GM18861 (cell line): Measurements from ENCODE around the gene FGF22.
"Not testable (repeated sequence)": the region's sequence is repeated elsewhere in the genome, so short reads cannot be mapped to it uniquely, and the experiment has no call there.

Source experiments
- ATAC-seq: cut with Tn5 transposase; IDR thresholded peaks from one replicate; pipeline ENCODE4 v1.9.1; 2021; ENCODE audit not compliant: unreplicated experiment

Gene FGF22

DNA sequence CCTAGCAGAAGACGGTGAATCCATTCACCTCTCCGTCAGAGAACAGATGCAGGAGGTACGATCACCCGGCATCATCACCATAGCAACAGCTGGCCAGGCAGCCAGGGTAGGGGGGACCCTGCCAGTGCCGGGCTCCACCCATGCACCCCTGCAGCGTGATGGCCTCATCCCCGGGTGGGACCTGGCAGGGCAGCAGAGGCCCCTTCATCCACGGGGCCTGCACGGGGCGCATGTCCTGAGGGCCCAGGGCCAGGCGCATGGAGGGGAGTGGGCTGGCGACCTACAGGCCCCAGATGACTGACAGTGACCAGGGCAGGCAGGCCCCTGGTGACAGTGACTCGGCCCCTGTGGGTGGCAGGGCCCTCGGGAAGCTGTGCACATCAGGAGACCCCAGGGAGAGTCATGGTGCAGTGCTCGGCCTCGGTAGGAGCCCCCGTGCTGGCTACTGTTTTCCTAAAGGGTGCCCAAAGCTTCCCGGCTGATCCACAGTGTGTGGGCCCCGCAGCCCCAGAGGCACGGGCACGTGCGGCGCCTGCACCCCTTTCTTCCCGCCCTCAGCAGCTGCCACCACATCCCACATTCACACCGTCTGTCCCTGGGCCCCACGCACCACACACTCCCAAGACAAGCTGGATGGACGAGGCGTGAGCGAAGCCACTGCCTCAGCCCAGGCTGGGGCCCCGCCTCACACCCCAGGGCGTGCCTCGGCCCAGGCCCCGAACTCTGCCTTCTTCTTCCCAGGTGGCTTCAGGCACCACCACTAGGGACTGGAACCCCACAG is 18.6 kb downstream of the FGF22 start:
- no peak for ATAC-seq

DNA sequence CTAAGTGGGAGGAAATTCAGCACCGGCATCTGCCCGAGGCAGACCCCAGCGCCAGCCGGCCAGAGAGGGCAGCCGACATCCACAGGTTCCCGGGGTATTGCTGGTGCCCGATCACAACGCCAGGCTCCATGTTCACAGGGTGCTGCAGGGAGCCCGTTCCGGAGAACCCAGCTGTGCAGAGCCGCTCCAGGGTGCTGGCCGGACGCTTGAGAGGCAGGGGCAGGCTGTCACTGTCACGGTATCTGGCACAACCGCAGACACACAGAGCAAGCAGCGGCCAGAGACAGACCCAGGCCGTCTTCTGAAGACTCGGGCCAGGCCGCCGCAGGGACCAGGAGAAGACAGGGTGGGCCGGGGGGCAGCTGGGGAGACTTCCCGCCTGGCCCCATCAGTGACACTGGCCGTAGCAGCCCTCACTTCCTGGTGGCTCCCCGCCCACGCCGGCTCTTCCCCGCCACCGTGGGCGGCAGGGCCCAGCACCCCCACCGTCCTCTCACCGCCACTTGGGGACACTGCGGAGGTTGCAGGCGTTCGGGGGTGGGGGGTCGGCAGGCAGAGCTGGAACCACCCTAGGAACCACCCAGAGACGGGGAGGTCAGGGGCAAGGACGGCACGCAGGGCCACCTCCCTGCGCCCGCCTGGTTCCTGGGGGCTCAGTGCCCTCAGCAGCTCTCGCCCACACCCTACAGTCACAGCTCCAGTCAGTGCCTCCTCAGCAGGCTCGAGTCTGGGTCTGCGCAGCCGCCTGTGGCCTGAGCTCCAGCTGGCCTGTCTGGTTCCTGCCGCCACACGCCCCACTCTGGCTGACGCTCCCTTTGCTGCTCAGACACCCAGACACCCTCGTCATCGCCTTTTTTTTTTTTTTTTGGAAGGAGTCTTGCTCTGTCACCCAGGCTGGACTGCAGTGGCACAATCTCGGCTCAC is 19.5 kb downstream of the FGF22 start:
- ATAC-seq = no peak

DNA sequence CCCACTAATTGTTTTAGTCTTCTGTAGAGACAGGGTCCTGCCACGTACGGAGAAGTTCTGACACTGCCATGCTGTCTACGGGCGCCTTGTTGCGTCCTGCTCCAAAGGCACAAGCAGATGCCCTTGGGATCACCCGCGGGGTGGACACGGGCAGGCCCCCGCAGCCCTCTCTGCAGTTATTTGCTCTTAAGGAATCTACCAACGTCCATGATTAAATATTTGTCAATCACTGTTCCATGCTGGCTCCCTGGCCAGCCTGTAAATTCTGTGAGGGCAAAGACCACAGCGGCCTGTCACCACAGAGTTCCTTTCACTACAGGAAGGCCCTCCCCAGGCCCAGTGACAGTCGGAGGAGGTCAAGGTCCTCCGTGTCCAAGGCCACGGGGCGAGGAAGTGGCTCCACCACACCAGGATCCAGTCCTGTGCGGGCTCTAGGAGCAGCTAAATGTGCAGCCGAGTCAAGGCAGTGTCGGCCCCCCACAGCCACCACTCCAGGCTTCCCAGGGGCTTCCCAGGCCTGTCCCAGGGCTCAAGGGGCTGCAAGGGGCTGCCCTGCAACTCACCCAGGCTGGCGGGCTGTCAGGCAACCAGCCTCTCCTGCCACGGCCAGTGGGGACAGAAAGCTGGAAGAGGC is 21.2 kb downstream of the FGF22 start:
- no peak for ATAC-seq

GRCh38 chr19:661427-662196 is 21.9 kb downstream of the FGF22 start:
- ATAC-seq = no peak

DNA sequence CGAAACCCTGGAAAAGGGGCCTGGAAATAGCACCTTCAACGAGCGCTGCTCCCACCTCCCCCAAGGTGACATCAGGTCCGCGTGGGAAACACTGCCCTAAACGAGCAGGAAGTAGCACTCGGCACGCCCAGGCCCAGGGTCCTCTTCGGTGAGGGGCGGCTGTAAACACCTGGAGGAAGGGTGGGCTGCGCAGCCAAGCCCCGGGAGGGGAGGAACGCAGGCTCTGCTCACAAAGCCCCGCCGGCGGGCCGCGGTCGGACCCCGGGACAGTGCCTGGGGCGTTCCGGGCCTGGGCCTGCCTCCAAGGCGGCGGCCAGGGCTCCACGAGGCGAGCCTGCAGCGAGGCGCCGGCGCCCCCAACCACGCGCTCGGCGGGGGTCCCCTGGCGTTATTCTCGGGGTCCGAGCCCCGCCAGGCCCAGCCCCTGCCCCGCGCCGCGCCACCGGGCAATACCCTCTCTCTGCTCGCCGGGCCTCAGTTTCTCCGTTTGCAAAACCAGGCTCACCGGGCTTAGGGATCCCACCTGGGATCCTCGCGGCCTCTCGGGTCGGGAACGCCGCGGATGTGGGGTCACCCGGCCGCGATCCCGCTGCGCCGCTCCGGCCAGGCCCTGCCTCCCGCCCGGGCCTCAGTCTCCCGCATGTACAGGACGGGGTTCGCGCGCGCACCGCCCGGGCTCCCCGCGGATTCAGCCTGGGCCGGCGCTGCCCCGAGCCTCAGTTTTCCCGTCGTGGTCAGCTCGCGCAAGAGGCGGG is 22.7 kb downstream of the FGF22 start:
- peak; percentile 5 for ATAC-seq

GRCh38 chr19:662962-663681 is 23.4 kb downstream of the FGF22 start, which contains the start of gene RNF126:
TSS of gene RNF126 (minus strand) at chr19:663214. CDS start at chr19:663121, 93 bp downstream.
- peak; percentile 47 for ATAC-seq

DNA sequence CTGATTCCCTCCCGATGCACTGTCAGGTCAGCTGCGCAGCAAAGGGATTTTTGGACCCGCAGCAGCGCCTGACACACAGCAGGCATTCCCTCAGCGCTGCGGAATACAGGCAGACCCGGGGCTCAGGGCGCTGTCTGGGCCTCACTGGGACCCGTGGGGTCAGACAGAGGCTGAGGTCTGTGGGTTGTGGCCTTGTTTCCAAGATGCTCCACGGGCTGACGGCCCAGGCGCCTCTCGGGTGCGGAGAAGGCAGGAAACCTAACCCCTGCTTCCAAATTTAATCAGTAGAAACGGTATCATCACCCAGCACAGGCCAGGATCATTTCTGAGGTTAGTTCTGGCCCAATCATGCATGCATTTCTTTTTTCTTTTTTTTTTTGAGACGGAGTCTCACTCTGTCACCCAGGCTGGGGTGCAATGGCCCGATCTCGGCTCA is 24.0 kb downstream of the FGF22 start:
- no peak for ATAC-seq

DNA sequence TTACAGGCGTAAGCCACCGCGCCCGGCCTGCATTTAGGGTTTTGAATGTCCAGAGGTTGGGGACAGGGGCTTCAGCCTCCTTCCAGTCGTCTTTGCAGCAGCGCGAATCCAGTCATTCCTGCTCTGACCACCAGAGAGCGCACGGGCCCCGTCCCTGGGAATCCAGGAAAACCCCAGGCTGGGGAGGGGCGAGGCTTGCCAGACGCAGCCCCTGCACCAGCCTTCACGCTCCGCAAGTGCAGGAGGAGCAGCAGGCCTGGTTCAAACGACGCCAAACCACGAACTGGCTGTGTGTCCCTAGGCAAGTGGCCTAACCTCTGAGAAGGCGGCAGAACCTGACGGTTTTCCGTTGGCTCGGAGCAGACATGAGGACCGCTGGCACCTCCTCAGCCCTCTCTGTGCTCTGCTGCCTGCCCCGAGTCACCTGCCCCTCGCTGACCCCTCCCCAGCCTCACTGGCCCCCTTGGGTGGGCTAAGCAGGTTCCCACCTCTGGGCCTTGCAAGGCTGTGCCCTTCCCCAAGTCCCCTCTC is 25.3 kb downstream of the FGF22 start:
- ATAC-seq = no peak

GRCh38 chr19:666985-667573 is 27.4 kb downstream of the FGF22 start:
- ATAC-seq = not testable (repeated sequence)

- not testable (repeated sequence) for ATAC-seq
Measured at GRCh38 chr19:668675-669434, 29.2 kb downstream of the FGF22 start.

DNA sequence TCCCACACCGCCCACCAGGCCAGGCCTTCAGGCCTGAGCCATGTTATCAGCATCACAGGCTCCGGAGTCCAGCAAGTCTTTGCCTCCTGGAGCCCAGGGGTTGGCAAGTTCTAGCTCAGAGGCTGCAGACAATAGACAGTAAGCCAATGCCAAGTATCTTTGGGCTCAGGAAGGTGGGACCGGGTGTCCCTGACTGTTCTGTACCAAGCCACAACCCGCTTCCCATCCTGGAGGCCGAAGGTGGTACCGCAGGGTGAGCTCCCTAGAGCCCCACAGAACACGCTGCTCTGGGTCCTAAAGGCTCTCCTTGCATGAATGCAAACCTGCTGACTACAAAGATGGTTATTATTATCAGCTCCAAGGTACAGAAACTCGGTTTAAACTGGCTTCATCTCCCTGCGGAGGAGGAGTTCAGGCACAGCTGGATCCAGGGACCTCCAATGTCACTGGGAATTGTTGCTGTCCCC is 31.0 kb downstream of the FGF22 start:
- ATAC-seq = no peak

DNA sequence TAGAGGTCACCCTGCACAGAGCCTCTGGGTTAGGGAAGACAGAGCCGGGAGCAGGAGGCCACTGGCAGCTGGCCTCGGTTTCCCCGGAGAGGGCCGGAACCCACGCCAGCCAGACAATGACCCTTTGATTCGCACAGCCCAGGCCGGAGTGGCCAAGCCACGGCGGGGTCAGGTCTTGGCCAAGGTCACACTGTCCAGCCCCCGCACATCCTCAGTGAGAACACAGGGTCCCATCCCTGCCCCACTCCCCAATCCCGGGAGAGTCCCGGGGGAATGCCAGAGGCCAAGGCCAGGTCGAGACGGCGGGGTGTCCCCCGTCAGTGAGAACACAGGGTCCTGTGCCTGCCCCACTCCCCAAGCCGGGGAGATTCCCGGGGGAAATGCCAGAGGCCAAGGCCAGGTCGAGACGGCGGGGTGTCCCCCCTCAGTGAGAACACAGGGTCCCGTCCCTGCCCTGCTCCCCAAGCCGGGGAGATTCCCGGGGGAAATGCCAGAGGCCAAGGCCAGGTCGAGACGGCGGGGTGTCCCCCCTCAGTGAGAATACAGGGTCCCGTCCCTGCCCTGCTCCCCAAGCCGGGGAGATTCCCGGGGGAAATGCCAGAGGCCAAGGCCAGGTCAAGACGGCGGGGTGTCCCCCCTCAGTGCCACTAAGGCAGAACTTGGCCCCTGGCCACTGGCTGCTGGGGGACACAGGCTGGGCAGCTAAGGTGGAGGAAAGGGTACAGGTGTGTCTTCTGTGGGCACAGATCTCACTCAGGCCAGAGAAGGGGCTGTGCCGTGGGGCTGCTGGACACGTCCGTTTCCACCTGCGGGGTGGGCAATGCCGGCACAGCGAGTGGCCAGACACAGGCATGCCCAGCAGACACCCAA is 34.8 kb downstream of the FGF22 start:
- no peak for ATAC-seq

- no peak for ATAC-seq
Measured at GRCh38 chr19:676007-676338, 36.3 kb downstream of the FGF22 start.

DNA sequence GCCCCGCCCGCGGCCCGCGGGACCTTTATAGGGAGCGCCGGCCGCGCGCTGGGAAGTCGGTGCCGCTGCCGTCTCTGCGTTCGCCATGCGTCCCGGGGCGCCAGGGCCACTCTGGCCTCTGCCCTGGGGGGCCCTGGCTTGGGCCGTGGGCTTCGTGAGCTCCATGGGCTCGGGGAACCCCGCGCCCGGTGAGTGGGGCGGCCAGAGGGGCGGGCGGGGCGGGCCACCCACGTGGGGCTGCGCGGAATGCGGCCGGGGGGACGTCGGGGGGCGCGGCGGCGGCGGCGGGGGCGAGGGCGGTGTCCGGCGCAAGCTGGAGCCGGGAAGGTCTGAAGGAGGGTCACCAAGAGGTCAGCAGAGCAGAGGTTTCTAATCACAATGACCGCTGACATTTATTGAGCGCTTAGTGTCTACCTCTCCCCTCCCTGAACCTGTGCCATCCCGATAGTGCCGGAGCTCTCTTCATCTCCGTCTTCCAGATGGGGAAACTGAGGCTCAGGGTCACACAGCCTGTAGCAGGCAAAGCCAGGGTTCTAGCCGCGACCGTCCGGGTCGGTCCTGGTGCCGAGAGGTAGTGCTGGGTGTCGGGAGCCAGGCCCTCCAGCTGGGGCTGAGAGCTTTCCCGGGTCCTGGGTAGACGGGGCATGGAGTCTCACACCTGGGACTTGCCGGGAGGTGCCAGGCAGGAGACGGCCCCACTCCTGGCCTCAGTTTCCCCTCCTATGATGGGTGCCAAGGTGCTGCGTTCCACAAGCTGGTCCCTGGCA is 36.8 kb downstream of the FGF22 start, which contains the start of gene FSTL3:
FSTL3 (plus strand) TSS at position 54 of the 767 bp plus-strand sequence; CDS start at position 86, 32 bp downstream.
- no peak for ATAC-seq

DNA sequence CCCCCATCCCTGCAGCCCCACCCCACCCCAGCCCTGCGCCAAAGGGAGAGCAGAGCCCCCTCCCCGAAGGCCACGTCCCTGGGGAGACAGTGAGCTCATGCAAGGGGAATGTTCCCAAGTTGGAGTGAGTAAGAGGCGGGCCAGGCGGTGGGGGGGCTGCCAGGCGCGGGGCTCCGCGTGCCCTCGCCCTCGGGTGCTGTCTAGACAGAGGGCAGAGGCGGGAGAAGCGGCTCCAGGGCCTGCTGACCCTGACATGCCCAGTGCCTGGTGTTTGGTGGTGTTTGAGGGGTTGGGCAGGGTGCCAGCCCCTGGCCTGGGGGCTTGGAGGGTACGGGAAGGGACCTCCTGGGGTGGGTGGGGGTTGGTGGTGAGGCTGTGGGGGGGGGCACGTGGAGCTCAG is 37.5 kb downstream of the FGF22 start:
- no peak for ATAC-seq
